Neural progenitor cell (in vitro differentiated cells): Measurements from ENCODE around the gene HSPB8. TPM values are rescaled to one million over a fixed set of nuclear protein-coding genes. Genes with fewer than 3 reads are reported as not detected.
A peak's percentile ranks its signal among the peaks of the same experiment; 100 is the strongest.

Experiments used
- DNase-seq: peaks from one replicate; pipeline ENCODE4 v3.0.0-alpha.2; 2016; ENCODE audit warnings: low spot score
- H2AFZ ChIP-seq: fragments of 200-600 bp; sonication (generic); replicated peaks from 2 replicates; pipeline ENCODE4 v1.6.1; 2016; ENCODE audit warnings: antibody characterized with exemption
- H3F3A ChIP-seq: fragments of 200-600 bp; sonication (generic); 2 replicates; pipeline ENCODE4 v1.6.1; 2016; ENCODE audit warnings: antibody characterized with exemption, low read depth
- H3K27ac ChIP-seq: fragments of 200-600 bp; sonication (generic); 2 replicates; pipeline ENCODE4 v1.5.1; 2016; ENCODE audit warnings: mild to moderate bottlenecking
- H3K27me3 ChIP-seq: fragments of 200-600 bp; sonication (generic); 2 replicates; pipeline ENCODE4 v1.6.1; 2016; ENCODE audit warnings: mild to moderate bottlenecking, moderate library complexity
- H3K36me3 ChIP-seq: fragments of 200-600 bp; sonication (generic); 2 replicates; pipeline ENCODE4 v1.5.1; 2016
- H3K4me1 ChIP-seq: fragments of 200-600 bp; sonication (generic); 2 replicates; pipeline ENCODE4 v1.6.1; 2016; ENCODE audit warnings: mixed run types
- H3K4me2 ChIP-seq: fragments of 200-600 bp; sonication (generic); 2 replicates; pipeline ENCODE4 v1.6.1; 2016
- H3K4me3 ChIP-seq: fragments of 200-600 bp; sonication (generic); 2 replicates; pipeline ENCODE4 v1.5.1; 2016
- H3K79me2 ChIP-seq: fragments of 200-600 bp; sonication (generic); 2 replicates; pipeline ENCODE4 v1.6.1; 2016; ENCODE audit warnings: low read depth
- H3K9ac ChIP-seq: fragments of 200-600 bp; sonication (generic); 2 replicates; pipeline ENCODE4 v1.6.1; 2016
- H3K9me3 ChIP-seq: fragments of 200-600 bp; sonication (generic); 2 replicates; pipeline ENCODE4 v1.5.1; 2016; ENCODE audit warnings: low read depth
- H4K20me1 ChIP-seq: fragments of 200-600 bp; sonication (generic); 2 replicates; pipeline ENCODE4 v1.6.1; 2016; ENCODE audit warnings: low read depth
- H3K27ac Mint-ChIP-seq: 3 replicates; pipeline ENCODE4 v1.8.0; 2021; ENCODE audit warnings: mixed read lengths
- H3K27me3 Mint-ChIP-seq: 2 replicates; pipeline ENCODE4 v1.8.0; 2022; ENCODE audit warnings: low read depth, mild to moderate bottlenecking, inconsistent platforms, moderate library complexity, mixed read lengths; ENCODE audit not compliant: insufficient read depth
- H3K36me3 Mint-ChIP-seq: 3 replicates; pipeline ENCODE4 v1.8.0; 2021; ENCODE audit warnings: mixed read lengths
- H3K4me1 Mint-ChIP-seq: 3 replicates; pipeline ENCODE4 v1.8.0; 2021; ENCODE audit warnings: mixed read lengths
- H3K4me3 Mint-ChIP-seq: 3 replicates; pipeline ENCODE4 v1.8.0; 2021; ENCODE audit warnings: mild to moderate bottlenecking, moderate library complexity, mixed read lengths
- H3K9me3 Mint-ChIP-seq: 3 replicates; pipeline ENCODE4 v1.8.0; 2020; ENCODE audit warnings: mixed read lengths
- EZH2 ChIP-seq: fragments of 200-600 bp; sonication (generic); IDR thresholded peaks from 2 replicates; pipeline ENCODE4 v1.6.1; 2017; ENCODE audit warnings: antibody characterized with exemption, mild to moderate bottlenecking, moderate library complexity
- EZH2phosphoT487 ChIP-seq: fragments of 200-600 bp; sonication (generic); IDR thresholded peaks from 2 replicates; pipeline ENCODE4 v1.6.1; 2017; ENCODE audit warnings: antibody characterized with exemption
- total RNA-seq: library from RNA; depleted of rRNA; stranded (reverse); fragments of >200 nt; gene quantifications from 2 replicates; pipeline ENCODE4 v1.2.3, GENCODE V29; 2015; ENCODE audit warnings: low replicate concordance
- TF ChIP-seq, protein P1 (sequence below): fragments of 200-600 bp; sonication (generic); IDR thresholded peaks from 2 replicates; pipeline ENCODE4 v1.5.1; 2017; ENCODE audit warnings: antibody characterized with exemption, mild to moderate bottlenecking

HSPB8 gene
- total RNA-seq, 1 donor from 2014 or later, result not detected

DNA sequence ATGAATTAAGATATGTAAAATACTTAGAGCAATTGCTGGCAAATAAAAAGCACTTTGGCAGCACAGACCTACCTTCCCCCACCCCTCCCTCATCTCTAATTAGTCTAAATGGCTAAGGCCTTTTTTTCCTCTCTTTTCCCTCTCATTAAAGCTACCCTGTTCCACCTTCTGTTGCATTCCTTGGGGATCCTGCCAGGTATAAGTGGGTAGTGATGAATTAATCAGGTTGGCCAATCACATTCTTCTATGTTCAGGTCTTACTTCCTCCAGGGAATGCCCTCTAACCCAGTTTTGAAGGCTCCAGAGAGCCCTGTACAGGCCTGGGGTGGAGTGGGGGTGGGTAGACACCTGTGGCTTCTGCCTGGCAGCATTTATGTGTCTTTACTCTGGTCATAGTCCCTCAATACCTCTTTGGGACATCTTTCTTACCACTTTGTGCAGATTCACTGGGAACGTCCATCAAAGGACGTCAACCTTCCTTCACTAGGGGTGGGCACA is 28.4 kb downstream of the HSPB8 start:
- Mint-ChIP-seq H3K27me3 (peaks cover 11% of the 10 kb centered on the region), H3K4me3 (no peak overlapping the region), H3K9me3 (no peaks in the 10 kb centered on the region), H3K4me1 (peaks cover 44% of the 10 kb centered on the region), H3K27ac (no peak overlapping the region), H3K36me3 (no peaks in the 10 kb centered on the region)
- no peaks in the 10 kb centered on the region for H3K9me3 ChIP-seq
- H3K36me3 ChIP-seq, result no peaks in the 10 kb centered on the region
- H3F3A ChIP-seq, result peaks cover 27% of the 10 kb centered on the region
- no peak overlapping the region for H3K9ac ChIP-seq
- peaks cover 3% of the 10 kb centered on the region for H4K20me1 ChIP-seq
- no peak overlapping the region for H2AFZ ChIP-seq
- no peak for DNase-seq
- H3K4me1 ChIP-seq, result peaks cover 47% of the 10 kb centered on the region
- H3K27me3 ChIP-seq, result no peaks in the 10 kb centered on the region
- H3K27ac ChIP-seq, result no peak overlapping the region
- TF ChIP-seq EZH2phosphoT487, result no peak
- TF ChIP-seq EZH2, result no peak
- TF ChIP-seq, protein P1, sequence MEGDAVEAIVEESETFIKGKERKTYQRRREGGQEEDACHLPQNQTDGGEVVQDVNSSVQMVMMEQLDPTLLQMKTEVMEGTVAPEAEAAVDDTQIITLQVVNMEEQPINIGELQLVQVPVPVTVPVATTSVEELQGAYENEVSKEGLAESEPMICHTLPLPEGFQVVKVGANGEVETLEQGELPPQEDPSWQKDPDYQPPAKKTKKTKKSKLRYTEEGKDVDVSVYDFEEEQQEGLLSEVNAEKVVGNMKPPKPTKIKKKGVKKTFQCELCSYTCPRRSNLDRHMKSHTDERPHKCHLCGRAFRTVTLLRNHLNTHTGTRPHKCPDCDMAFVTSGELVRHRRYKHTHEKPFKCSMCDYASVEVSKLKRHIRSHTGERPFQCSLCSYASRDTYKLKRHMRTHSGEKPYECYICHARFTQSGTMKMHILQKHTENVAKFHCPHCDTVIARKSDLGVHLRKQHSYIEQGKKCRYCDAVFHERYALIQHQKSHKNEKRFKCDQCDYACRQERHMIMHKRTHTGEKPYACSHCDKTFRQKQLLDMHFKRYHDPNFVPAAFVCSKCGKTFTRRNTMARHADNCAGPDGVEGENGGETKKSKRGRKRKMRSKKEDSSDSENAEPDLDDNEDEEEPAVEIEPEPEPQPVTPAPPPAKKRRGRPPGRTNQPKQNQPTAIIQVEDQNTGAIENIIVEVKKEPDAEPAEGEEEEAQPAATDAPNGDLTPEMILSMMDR, result no peak
- H3K79me2 ChIP-seq, result no peaks in the 10 kb centered on the region
- no peak overlapping the region for H3K4me3 ChIP-seq
- H3K4me2 ChIP-seq, result peak overlapping the region; percentile 57

DNA sequence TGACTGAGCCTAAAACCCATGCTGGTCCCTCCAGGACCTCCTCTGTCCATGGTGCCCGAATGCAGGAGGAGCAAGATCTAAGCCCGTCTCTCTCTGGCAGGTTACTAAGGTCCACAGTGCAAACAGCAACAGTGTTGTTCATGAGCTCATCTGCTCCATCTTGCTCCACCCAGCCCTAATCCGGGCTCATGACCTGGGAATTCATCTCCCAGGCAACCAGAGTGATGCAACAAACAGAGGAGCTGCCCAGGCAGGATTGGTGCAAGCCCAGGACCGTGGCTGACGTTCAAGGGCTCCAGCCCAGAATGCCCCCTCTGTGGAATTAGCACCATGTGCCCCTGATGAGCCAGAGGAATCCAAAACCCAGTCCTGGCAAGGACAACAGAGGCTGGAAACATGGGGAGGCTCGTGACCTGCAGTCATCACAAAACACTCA is 29.9 kb downstream of the HSPB8 start:
- H3K9me3 ChIP-seq, result no peaks in the 10 kb centered on the region
- no peak overlapping the region for H3K4me3 ChIP-seq
- H3F3A ChIP-seq, result peaks cover 21% of the 10 kb centered on the region
- no peak overlapping the region for H2AFZ ChIP-seq
- H3K79me2 ChIP-seq, result no peaks in the 10 kb centered on the region
- Mint-ChIP-seq H3K36me3 (no peaks in the 10 kb centered on the region), H3K4me3 (no peak overlapping the region), H3K27ac (peak overlapping the region; percentile 83), H3K27me3 (peaks cover 11% of the 10 kb centered on the region), H3K9me3 (no peaks in the 10 kb centered on the region), H3K4me1 (peaks cover 37% of the 10 kb centered on the region)
- H3K4me1 ChIP-seq, result peaks cover 40% of the 10 kb centered on the region
- peak; percentile 57 for DNase-seq
- no peaks in the 10 kb centered on the region for H3K36me3 ChIP-seq
- H3K4me2 ChIP-seq, result peak overlapping the region; percentile 7
- no peak overlapping the region for H3K9ac ChIP-seq
- no peak for TF ChIP-seq EZH2phosphoT487
- no peak for TF ChIP-seq EZH2
- TF ChIP-seq, protein P1, result no peak
- peaks cover 3% of the 10 kb centered on the region for H4K20me1 ChIP-seq
- no peaks in the 10 kb centered on the region for H3K27me3 ChIP-seq
- no peak overlapping the region for H3K27ac ChIP-seq

DNA sequence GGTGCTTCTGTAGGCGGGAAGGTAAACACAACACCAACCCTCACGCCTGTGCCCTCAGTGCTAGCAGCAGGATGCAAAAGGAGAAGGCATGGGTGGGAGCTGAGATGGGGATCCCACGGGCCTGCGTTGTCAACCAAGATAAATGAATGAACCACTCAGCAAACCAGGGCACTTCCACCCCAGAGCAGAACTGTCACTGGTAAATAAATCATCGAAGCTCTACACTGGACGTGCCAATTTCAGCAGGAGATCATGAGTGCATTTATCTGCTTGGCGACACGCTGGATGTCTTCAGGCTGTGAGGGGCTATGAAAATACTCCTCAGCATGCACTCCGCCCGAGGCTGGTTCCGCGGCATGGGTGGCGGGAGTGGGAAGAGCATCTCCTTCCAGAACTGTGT is 33.2 kb downstream of the HSPB8 start:
- H3K9me3 Mint-ChIP-seq, result no peaks in the 10 kb centered on the region
- Histone ChIP-seq H3K36me3 (no peaks in the 10 kb centered on the region), H3K9me3 (no peaks in the 10 kb centered on the region), H3K4me2 (no peak overlapping the region), H3K9ac (no peak overlapping the region), H4K20me1 (peaks cover under 1% of the 10 kb centered on the region), H3K79me2 (no peaks in the 10 kb centered on the region), H3F3A (peaks cover 2% of the 10 kb centered on the region), H3K27ac (no peak overlapping the region), H2AFZ (no peak overlapping the region), H3K27me3 (no peaks in the 10 kb centered on the region), H3K4me1 (peaks cover 22% of the 10 kb centered on the region), H3K4me3 (no peak overlapping the region)
- H3K36me3 Mint-ChIP-seq, result no peaks in the 10 kb centered on the region
- H3K4me3 Mint-ChIP-seq, result no peak overlapping the region
- no peak for DNase-seq
- TF ChIP-seq, protein P1, result no peak
- TF ChIP-seq EZH2 (no peak), EZH2phosphoT487 (no peak)
- peaks cover 22% of the 10 kb centered on the region for H3K4me1 Mint-ChIP-seq
- peaks cover 3% of the 10 kb centered on the region for H3K27me3 Mint-ChIP-seq
- H3K27ac Mint-ChIP-seq, result no peak overlapping the region
